ENCODE measurements around the gene PLSCR1. TPM values are rescaled to one million over a fixed set of nuclear protein-coding genes. Genes with fewer than 3 reads are reported as not detected.

The PLSCR1 gene
- polyA plus RNA-seq, 1 donor, result 23.7 TPM

DNA sequence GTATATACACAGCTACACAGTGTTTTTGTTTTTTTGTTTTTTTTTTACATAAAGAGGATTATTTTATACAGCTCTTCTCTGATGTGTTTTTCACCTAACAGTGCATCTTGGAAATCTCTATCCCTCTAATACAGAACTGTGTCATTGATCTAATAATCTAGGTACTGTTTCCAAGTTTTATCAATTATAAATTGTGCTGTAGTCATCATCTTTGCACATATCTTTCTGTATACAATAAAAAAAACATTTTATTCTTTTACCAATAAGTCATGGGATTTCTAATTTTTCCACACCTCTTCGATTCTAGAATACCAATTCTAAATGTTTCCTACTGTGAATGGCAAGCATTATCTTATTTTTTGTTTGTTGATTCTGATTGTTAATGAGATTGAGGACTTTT is 73.4 kb downstream of the PLSCR1 start:
- no peak for DNase-seq

DNA sequence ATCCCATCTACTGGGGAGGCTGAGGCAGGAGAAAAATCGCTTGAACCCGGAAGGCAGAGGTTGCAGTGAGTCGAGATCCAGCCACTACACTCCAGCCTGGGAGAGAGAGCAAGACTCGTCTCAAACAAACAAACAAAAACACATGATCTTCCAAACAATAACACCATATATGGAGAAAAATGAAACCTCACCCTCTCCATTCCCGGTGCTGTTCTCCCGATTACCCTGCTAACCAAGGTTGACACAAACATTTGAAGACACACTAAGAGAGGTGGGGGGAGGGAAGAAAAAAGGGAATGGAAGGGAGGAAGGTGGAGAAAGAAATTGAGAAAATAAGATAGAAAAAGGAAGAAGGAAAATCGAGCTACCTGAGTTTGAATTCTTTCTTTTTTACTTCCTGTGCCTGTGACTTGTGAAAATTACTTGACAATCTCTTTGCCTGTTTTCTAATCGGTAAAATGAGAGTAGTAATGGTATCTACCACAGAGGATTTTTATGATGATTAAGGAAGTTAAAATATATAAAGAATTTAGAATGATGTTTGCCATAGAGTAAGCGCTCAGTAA is 73.9 kb downstream of the PLSCR1 start:
- no peak for DNase-seq

DNA sequence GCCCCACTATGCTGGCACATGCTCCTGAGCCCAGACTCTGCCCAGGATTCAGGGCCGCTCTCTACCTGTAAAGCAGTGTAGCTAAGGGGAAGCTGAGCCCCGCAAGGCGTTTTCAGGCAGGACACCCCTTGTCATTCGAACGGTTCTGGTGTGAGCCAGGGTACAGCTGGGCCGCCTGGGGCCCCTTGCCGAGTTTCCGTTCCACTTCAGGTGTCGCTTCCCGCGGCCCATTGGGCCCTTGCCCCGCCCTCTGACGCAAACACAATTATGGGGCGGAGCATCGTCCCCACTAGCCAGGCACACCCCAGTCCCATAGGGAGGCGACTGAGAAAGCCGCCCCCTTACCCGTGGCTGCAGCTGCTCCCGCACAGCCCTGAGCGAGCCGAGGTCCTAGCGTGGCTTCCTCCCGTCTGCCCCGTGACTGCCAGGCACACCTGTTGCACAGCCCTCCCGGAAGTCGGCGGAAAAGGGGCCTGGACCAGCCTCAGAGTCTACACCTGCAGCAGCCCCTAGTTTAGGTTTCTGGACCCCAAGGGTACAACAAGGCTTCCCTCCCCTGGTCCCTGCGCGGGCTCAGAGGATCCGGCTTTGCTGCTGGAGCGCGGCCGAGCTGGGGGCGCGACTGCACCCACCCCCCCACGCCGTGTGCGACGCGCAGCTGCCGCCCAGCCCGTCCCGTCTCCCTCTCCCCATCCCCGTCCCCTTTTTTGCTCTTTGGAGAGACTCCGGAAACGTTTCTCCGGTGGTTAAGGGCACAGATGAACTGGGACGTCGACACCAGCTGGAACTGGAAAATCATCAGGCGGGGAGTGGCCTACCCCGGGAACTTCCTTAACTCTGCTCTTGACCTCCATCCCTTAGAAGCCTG is 75.0 kb downstream of the PLSCR1 start, which contains the start of gene PLSCR2:
Gene PLSCR2 (minus strand): TSS at position 412 of the 868 bp plus-strand sequence. CDS start 9,657 bp downstream, outside the sequence.
- DNase-seq, result peak; percentile 39

DNA sequence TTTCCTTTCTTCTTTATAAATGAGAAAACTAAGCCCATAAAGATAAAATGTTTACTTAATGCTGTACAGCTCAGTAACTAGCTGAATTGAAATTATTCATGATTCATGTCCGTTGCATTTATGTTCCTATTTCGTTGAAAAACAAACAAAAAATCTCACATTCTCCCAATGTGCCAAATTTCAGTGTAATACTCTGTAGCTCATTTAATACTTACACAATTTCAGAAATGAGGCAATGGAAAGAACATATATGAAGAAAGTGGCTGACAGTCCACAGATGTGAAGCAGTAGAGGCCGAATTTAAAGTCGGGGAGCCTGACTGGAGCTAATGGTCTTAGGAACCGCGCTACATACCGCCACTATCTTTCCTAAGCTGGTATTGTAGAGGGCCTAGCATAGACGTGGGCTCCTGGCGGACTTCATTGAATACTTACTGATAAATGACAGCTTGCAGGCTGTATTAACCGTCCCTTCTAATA is 75.7 kb downstream of the PLSCR1 start:
- DNase-seq, result peak; percentile 7

DNA sequence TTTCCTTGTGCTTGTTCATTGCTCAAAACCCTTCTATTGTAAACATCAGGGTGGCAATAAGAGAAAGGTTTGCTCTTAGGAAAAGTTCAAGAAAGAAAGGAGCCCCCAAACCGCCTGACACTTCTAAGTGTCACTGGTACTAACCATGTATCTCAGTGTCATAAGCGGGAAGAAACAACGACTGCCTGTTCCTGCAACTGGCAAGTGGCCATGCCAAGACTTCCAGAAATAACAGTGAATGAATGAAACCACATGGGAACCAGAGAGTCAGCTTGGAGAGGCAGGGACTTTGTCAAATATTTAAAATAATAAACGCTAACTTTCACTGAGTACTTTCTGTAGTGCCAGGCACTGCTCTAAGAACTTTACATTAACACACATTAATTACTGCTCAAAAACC is 76.2 kb downstream of the PLSCR1 start:
- DNase-seq, result no peak

DNA sequence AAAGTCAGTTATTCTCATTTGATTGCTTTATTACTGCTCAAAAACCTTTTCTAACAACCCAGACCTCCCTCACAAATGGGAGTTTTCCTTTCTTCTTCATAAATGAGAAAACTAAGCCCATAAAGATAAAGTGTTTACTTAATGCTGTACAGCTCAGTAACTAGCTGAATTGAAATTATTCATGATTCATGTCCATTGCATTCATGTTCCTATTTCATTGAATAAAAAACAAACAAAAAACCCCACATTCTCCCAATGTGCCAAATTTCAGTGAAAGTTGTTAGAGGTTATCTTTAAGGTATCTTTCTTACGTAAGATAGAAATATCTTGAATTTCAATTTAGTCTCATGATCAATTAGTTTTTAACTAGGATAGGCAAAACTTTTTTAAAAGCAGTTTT is 77.8 kb downstream of the PLSCR1 start:
- DNase-seq, result no peak

DNA sequence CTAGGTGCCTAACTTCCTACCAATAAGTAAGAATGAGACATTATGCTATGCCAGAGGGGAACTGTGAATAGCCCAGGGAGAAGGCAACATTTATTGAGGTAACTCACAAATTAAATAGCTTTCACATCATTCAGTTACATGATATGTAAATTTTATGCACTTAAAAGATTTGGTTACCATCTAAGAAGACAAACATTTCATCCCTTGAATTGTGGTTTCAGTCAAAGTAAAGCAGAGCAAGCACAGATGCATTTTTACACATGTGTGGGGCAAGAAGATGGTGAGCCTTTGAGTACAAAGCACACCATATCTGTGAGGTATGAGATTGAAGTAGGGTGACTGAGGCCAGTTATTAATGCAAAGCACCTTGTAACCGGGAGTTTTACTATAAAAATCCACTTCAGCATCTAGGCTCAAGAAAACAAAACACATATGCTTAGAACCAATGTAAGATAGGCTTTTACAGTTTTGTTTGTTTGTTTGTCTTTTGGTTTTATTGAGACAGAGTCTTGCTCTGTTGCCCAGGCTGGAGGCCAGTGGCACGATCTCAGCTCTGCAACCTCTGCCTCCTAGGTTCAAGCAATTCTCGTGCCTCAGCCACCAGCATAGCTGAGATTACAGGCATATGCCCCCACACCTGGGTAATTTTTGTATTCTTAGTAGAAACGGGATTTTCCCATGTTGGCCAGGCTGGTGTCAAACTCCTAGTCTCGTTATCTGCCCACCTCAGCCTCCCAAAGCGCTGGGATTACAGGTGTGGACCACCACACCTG is 78.5 kb downstream of the PLSCR1 start:
- DNase-seq, result no peak

Other genes with a start within 250 kb of the PLSCR1 start
- gene PLSCR2, start 75.0 kb downstream of the PLSCR1 start, polyA plus RNA-seq (ENCODE audit: insufficient read length), result not detected
- gene PLSCR5, start 60.7 kb upstream of the PLSCR1 start, polyA plus RNA-seq (ENCODE audit: insufficient read length), result not detected